GM12878 (cell line): ENCODE measurements around the gene GGCT. TPM values are rescaled to one million over a fixed set of nuclear protein-coding genes. Genes with fewer than 3 reads are reported as not detected.
A peak's percentile ranks its signal among the peaks of the same experiment; 100 is the strongest.

ENCODE experiments used
- ATAC-seq: fragments of 200-7000 bp; cut with Tn5 transposase; 3 replicates; pipeline ENCODE4 v1.9.1; 2020; ENCODE audit warnings: mild to moderate bottlenecking, moderate library complexity
- BruUV-seq: library from RNA; stranded (reverse); fragments of 400-500 nt; replicated peaks from 2 replicates; lab custom pipeline; 2021; lab: Mats Ljungman, UMichigan
- CTCF ChIA-PET: fragments of 300-600 bp; sonication (Branson Sonifier 250); formaldehyde crosslinking; extraction: SDS; loops from one replicate; lab custom pipeline; 2021; ENCODE audit warnings: inconsistent platforms; lab: Yijun Ruan, JAX
- POLR2A ChIA-PET: fragments of 350-600 bp; formaldehyde crosslinking; extraction: SDS; loops from one replicate; lab custom pipeline; 2021; ENCODE audit warnings: inconsistent platforms; lab: Charles Lee
- RAD21 ChIA-PET: fragments of 300-600 bp; sonication (Branson Sonifier 250); formaldehyde crosslinking; loops from one replicate; lab custom pipeline; 2023; ENCODE audit warnings: antibody characterized with exemption; ENCODE audit not compliant: unreplicated experiment; lab: Charles Lee
- SMC1A ChIA-PET: fragments of 300-600 bp; sonication (Branson Sonifier 250); formaldehyde crosslinking; loops from one replicate; lab custom pipeline; 2023; ENCODE audit not compliant: unreplicated experiment, uncharacterized antibody; lab: Charles Lee
- DNase-seq: peaks from one replicate; pipeline ENCODE4 v3.0.0-alpha.2; 2011; ENCODE audit warnings: low read depth, low spot score
- FAIRE-seq: peaks from 3 replicates; lab custom pipeline; 2011; peaks lifted over from hg19 to GRCh38; lab: Jason Lieb, UNC
- H2AFZ ChIP-seq: 2 replicates; pipeline ENCODE4 v1.6.0; 2011; ENCODE audit warnings: low read depth, low read length, control low read depth; ENCODE audit not compliant: control insufficient read depth
- H3K27ac ChIP-seq: 2 replicates; pipeline ENCODE4 v1.5.1; 2011; ENCODE audit warnings: control low read depth; ENCODE audit not compliant: control insufficient read depth, insufficient read depth
- H3K27me3 ChIP-seq, 2 experiments: replicated peaks in 1 of 2; 2 replicates each; pipeline versions ENCODE4 v1.6.0 to v1.6.1; 2011; ENCODE audit warnings: low read length in 1 of 2; ENCODE audit not compliant: control insufficient read depth in 2 of 2, insufficient read depth in 2 of 2
- H3K36me3 ChIP-seq, 2 experiments: 2 replicates each; pipeline ENCODE4 v1.5.1; 2011; ENCODE audit warnings: low read length in 1 of 2; ENCODE audit not compliant: control insufficient read depth in 2 of 2, insufficient read depth in 2 of 2
- H3K4me1 ChIP-seq: 2 replicates; pipeline ENCODE4 v1.6.1; 2011; ENCODE audit warnings: mild to moderate bottlenecking, low read length, moderate library complexity, mixed read lengths; ENCODE audit not compliant: control insufficient read depth, insufficient read depth
- H3K4me2 ChIP-seq: 2 replicates; pipeline ENCODE4 v1.6.0; 2011; ENCODE audit warnings: control low read depth; ENCODE audit not compliant: control insufficient read depth, insufficient read depth
- H3K4me3 ChIP-seq: fragments of 200-600 bp; sonication (generic); 2 replicates; pipeline ENCODE4 v1.5.1; 2016
- H3K79me2 ChIP-seq: 2 replicates; pipeline ENCODE4 v1.6.0; 2011; ENCODE audit warnings: low read length; ENCODE audit not compliant: control insufficient read depth, insufficient read depth
- H3K9ac ChIP-seq: 2 replicates; pipeline ENCODE4 v1.8.0; 2011; ENCODE audit warnings: low read length, control low read depth, mixed read lengths; ENCODE audit not compliant: control insufficient read depth, insufficient read depth
- H3K9me3 ChIP-seq: replicated peaks from 3 replicates; pipeline ENCODE4 v1.5.1; 2011; ENCODE audit warnings: mild to moderate bottlenecking, low read length; ENCODE audit not compliant: control insufficient read depth, insufficient read depth
- H4K20me1 ChIP-seq: 2 replicates; pipeline ENCODE4 v1.6.0; 2011; ENCODE audit not compliant: control insufficient read depth, insufficient read depth
- BACH1 ChIP-seq: fragments of 450-650 bp; IDR thresholded peaks from 2 replicates; pipeline ENCODE4 v1.6.1; 2017; ENCODE audit warnings: mild to moderate bottlenecking, borderline replicate concordance
- CHD2 ChIP-seq: IDR thresholded peaks from 2 replicates; pipeline ENCODE4 v1.6.1; 2011; ENCODE audit warnings: low read depth, low read length, improper control_type of control experiment, borderline replicate concordance
- CTCF ChIP-seq, 3 experiments: IDR thresholded peaks in 2 of 3; conservative IDR thresholded peaks in 1 of 3; 2 replicates each; pipeline ENCODE4 v1.5.1; 2011; ENCODE audit warnings: low read depth in 3 of 3, low read length in 3 of 3, mild to moderate bottlenecking in 3 of 3, control low read depth in 2 of 3, moderate library complexity in 2 of 3, inconsistent platforms in 1 of 3, mixed read lengths in 1 of 3; ENCODE audit not compliant: control insufficient read depth in 2 of 3, insufficient read depth in 1 of 3; ENCODE audit errors: extremely low read depth in 1 of 3
- EED ChIP-seq: sonication (generic); IDR thresholded peaks from 2 replicates; pipeline ENCODE4 v1.6.1; 2016; ENCODE audit warnings: antibody characterized with exemption, low read depth
- EZH2 ChIP-seq: IDR thresholded peaks from 2 replicates; pipeline ENCODE4 v1.6.1; 2012; ENCODE audit warnings: low read depth, mild to moderate bottlenecking, control low read depth, inconsistent platforms, low read length, borderline replicate concordance; ENCODE audit not compliant: control insufficient read depth
- GATAD2B ChIP-seq: fragments of 450-650 bp; conservative IDR thresholded peaks from 2 replicates; pipeline ENCODE4 v1.6.1; 2017; ENCODE audit warnings: low read depth, mild to moderate bottlenecking, moderate library complexity
- HDAC6 ChIP-seq: fragments of 200-600 bp; sonication (generic); IDR thresholded peaks from one replicate; pipeline ENCODE4 v1.8.0; 2017; ENCODE audit warnings: antibody characterized with exemption; ENCODE audit not compliant: unreplicated experiment
- IKZF1 ChIP-seq: fragments of 450-650 bp; conservative IDR thresholded peaks from 2 replicates; pipeline ENCODE4 v1.6.1; 2017; ENCODE audit warnings: antibody characterized with exemption, mild to moderate bottlenecking
- LARP7 ChIP-seq: fragments of 450-650 bp; IDR thresholded peaks from 2 replicates; pipeline ENCODE4 v1.6.1; 2017; ENCODE audit warnings: mild to moderate bottlenecking
- MEF2B ChIP-seq: fragments of 450-650 bp; IDR thresholded peaks from 2 replicates; pipeline ENCODE4 v1.6.1; 2018; ENCODE audit warnings: mild to moderate bottlenecking, moderate library complexity; ENCODE audit not compliant: partially characterized antibody, poor library complexity, severe bottlenecking
- MXI1 ChIP-seq: fragments of 150-350 bp; IDR thresholded peaks from 2 replicates; pipeline ENCODE4 v1.6.1; 2011; ENCODE audit warnings: low read depth, mild to moderate bottlenecking, inconsistent platforms, low read length, improper control_type of control experiment
- NFYB ChIP-seq: IDR thresholded peaks from 2 replicates; pipeline ENCODE4 v1.6.1; 2011; ENCODE audit warnings: low read depth, mild to moderate bottlenecking, low read length, improper control_type of control experiment, moderate library complexity; ENCODE audit not compliant: insufficient read depth
- NKRF ChIP-seq: fragments of 450-650 bp; conservative IDR thresholded peaks from 2 replicates; pipeline ENCODE4 v1.6.1; 2017; ENCODE audit warnings: mild to moderate bottlenecking, moderate library complexity
- NR2F1 ChIP-seq: fragments of 450-650 bp; conservative IDR thresholded peaks from 2 replicates; pipeline ENCODE4 v1.6.1; 2017; ENCODE audit warnings: mild to moderate bottlenecking
- PML ChIP-seq: IDR thresholded peaks from 2 replicates; pipeline ENCODE4 v1.6.1; 2012; ENCODE audit warnings: low read length, inconsistent platforms
- POU2F2 ChIP-seq: IDR thresholded peaks from 3 replicates; pipeline ENCODE4 v1.6.1; 2011; ENCODE audit warnings: low read depth, mild to moderate bottlenecking, low read length, borderline replicate concordance
- RB1 ChIP-seq: fragments of 450-650 bp; formaldehyde crosslinking; IDR thresholded peaks from 2 replicates; pipeline ENCODE4 v1.6.1; 2017; ENCODE audit warnings: mild to moderate bottlenecking, borderline replicate concordance
- SIN3A ChIP-seq: IDR thresholded peaks from 2 replicates; pipeline ENCODE4 v1.6.1; 2012; ENCODE audit warnings: low read depth, low read length, improper control_type of control experiment
- WGBS: methylation state at CpG from one replicate; pipeline ENCODE4 v1.1.6; 2016; ENCODE audit warnings: low lambda C conversion rate; ENCODE audit not compliant: insufficient replicate concordance, insufficient coverage; ENCODE audit errors: missing lambda C conversion rate; 5-methylcytosine and 5-hydroxymethylcytosine counted together
- in situ Hi-C: fragments of 300-500 bp; cut with MboI; formaldehyde crosslinking; loops from 9 replicates; pipeline ENCODE4 v1.14.3; 2018; ENCODE audit warnings: mixed read lengths
- intact Hi-C: fragments of 100-400 bp; cut with micrococcal nuclease; formaldehyde crosslinking; loops from one replicate; pipeline ENCODE4 v1.14.2; 2022; ENCODE audit not compliant: unreplicated experiment
- polyA plus RNA-seq, 11 experiments: library from polyadenylated mRNA; depleted of rRNA in 4 of 11; unstranded in 6 of 11; stranded (reverse) in 5 of 11; fragments of >200 nt; fragmentation: Nextera tagmentation in 4 of 11; fragmentation: Illumina TruSeq in 1 of 11; extraction: Ambion mirVana in 4 of 11; extraction: Trizol in 1 of 11; gene quantifications; 1 replicate in 1 of 11; 2 replicates in 10 of 11; pipeline versions ENCODE4 v1.2.1 to v1.2.3, GENCODE V29; 2011 to 2016; ENCODE audit warnings: inconsistent platforms in 2 of 11, missing spikeins in 2 of 11, low read depth in 1 of 11
- total RNA-seq, 4 experiments: library from RNA; depleted of rRNA in 3 of 4; stranded (reverse); fragments of >200 nt in 3 of 4; fragmentation: Illumina TruSeq in 1 of 4; extraction: Trizol in 1 of 4; gene quantifications; 2 replicates each; pipeline versions ENCODE4 v1.2.1 to v1.2.3, GENCODE V29; 2013 to 2021
- TF ChIP-seq, protein P1 (sequence below): IDR thresholded peaks from 2 replicates; pipeline ENCODE4 v1.6.1; 2012; ENCODE audit warnings: low read depth, low read length, improper control_type of control experiment

The GGCT gene
- total and polyA plus RNA-seq, 10 of the 15 experiments (the other 5 are each of a cell fraction or from before 2014, with no cell fraction given) = 57.0 to 215 (median 92.3) TPM

GRCh38 chr7:30478349-30479201 is 26.1 kb downstream of the GGCT start, which contains the start of gene NOD1:
TSS of gene NOD1 (minus strand) at chr7:30478784. CDS start at chr7:30456921, 21,863 bp downstream.
- WGBS = 1% methylated on average over 60 of the region's 77 CpGs
- peak within 1 kb of the TSS; percentile 89 for H3K9ac ChIP-seq
- ATAC-seq = peak; percentile 93
- peak within 1 kb of the TSS; percentile 87 for H2AFZ ChIP-seq
- no peak for DNase-seq
- H3K36me3 ChIP-seq = no peaks in the 10 kb centered on the region
- H3K79me2 ChIP-seq = peaks cover 23% of the 10 kb centered on the region
- BruUV-seq = no TSS peak
- peak within 1 kb of the TSS; percentile 96 for H3K4me3 ChIP-seq
- in situ Hi-C loops (no loop called here), intact Hi-C loops (no loop called here)
- H4K20me1 ChIP-seq = no peaks in the 10 kb centered on the region
- H3K4me1 ChIP-seq = peaks cover 30% of the 10 kb centered on the region
- ChIA-PET CTCF (interaction anchor here (0.9 to 1.9 kb wide), 9 partner anchors 10 to 200 kb away, joined by 3 to 7 read pairs (median 4); no protein-coding TSS in a partner anchor), SMC1A (interaction anchor here (0.6 to 2.5 kb wide), 12 partner anchors 9 to 1429 kb away, joined by 3 to 15 read pairs (median 3); no protein-coding TSS in a partner anchor), RAD21 (interaction anchor here (0.8 to 1.5 kb wide), 8 partner anchors 13 to 203 kb away, joined by 3 to 4 read pairs (median 4); no protein-coding TSS in a partner anchor), POLR2A (interaction anchor here (0.7 to 2.2 kb wide), 6 partner anchors 9 to 116 kb away, joined by 3 to 12 read pairs (median 4); no protein-coding TSS in a partner anchor)
- H3K9me3 ChIP-seq = no peaks in the 10 kb centered on the region
- peak; percentile 47 for FAIRE-seq
- H3K27ac ChIP-seq = peak within 1 kb of the TSS; percentile 74
- no peaks in the 10 kb centered on the region for H3K27me3 ChIP-seq
- H3K4me2 ChIP-seq = peak within 1 kb of the TSS; percentile 98
- TF ChIP-seq CHD2 (peak; percentile 69), NR2F1 (peak; percentile 53), GATAD2B (peak; percentile 88), RB1 (peak; percentile 81; the same call in 1 of the 2 replicates), EED (peak; percentile 22; the same call in 1 of the 2 replicates), NKRF (peak; percentile 67; the same call in 1 of the 2 replicates), CTCF (IDR thresholded peaks at IDR 0.05 in 2 of 3, conservative IDR thresholded peaks at IDR 0.05 in 1 of 3; ENCODE audit: control insufficient read depth in 2 of 3, extremely low read depth in 1 of 3, insufficient read depth in 1 of 3, low read depth in 3 of 3, low read length in 3 of 3) (0 out of 6 replicates have a peak, but pooled peaks of 1 of the 3 experiments have one; percentile 1), IKZF1 (peak; percentile 90), BACH1 (peak; percentile 62; the same call in 1 of the 2 replicates), POU2F2 (no peak), SIN3A (peak; percentile 71; the same call in 1 of the 2 replicates), MEF2B (peak; percentile 42), PML (peak; percentile 48; the same call in 1 of the 2 replicates), NFYB (no peak), HDAC6 (peak; percentile 36), LARP7 (peak; percentile 83), EZH2 (no peak), MXI1 (peak; percentile 66)
- TF ChIP-seq, protein P1, sequence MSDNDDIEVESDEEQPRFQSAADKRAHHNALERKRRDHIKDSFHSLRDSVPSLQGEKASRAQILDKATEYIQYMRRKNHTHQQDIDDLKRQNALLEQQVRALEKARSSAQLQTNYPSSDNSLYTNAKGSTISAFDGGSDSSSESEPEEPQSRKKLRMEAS = peak; percentile 65
